Stimulated activated CD4-positive, alpha-beta T cell treated with anti-CD3 and anti-CD28 coated beads, Interleukin-4, amount 100 ng/mL, for 48 hours (primary cell): ENCODE data around the gene MREG.

Experiments
- DNase-seq, 2 donors: peaks; one replicate each; pipeline ENCODE4 v3.0.0-alpha.2; 2020; ENCODE audit warnings: low read depth in 2 of 2

The MREG gene

GRCh38 chr2:215919624-215920243 lies 93.6 kb downstream of the MREG start:
- DNase-seq: no peak

GRCh38 chr2:215918901-215919599 lies 94.3 kb downstream of the MREG start:
- DNase-seq: no peak

- DNase-seq: no peak
Observed at GRCh38 chr2:215917953-215918620, 95.3 kb downstream of the MREG start.

GRCh38 chr2:215915441-215915840 lies 97.9 kb downstream of the MREG start:
- no peak for DNase-seq

- DNase-seq: no peak
Observed at GRCh38 chr2:215914777-215915165, 98.6 kb downstream of the MREG start.

- no peak for DNase-seq
Observed at GRCh38 chr2:215914054-215914776, 99.1 kb downstream of the MREG start.

- DNase-seq: no peak
Observed at GRCh38 chr2:215912299-215912842, 101.0 kb downstream of the MREG start.

GRCh38 chr2:215911301-215912085 lies 101.9 kb downstream of the MREG start:
- no peak for DNase-seq

GRCh38 chr2:215910180-215910579 lies 103.2 kb downstream of the MREG start:
- no peak for DNase-seq

GRCh38 chr2:215907147-215907546 lies 106.2 kb downstream of the MREG start:
- DNase-seq: no peak

- DNase-seq: no peak
Observed at GRCh38 chr2:215906458-215906857, 106.9 kb downstream of the MREG start.

- no peak for DNase-seq
Observed at GRCh38 chr2:215905691-215906090, 107.7 kb downstream of the MREG start.

- DNase-seq: no peak
Observed at GRCh38 chr2:215904101-215904500, 109.2 kb downstream of the MREG start.

- DNase-seq: no peak
Observed at GRCh38 chr2:215903203-215903602, 110.1 kb downstream of the MREG start.

- DNase-seq: no peak
Observed at GRCh38 chr2:215901796-215902195, 111.6 kb downstream of the MREG start.

GRCh38 chr2:215900843-215901242 lies 112.5 kb downstream of the MREG start:
- no peak for DNase-seq

- no peak for DNase-seq
Observed at GRCh38 chr2:215900203-215900611, 113.1 kb downstream of the MREG start.

- DNase-seq: no peak
Observed at GRCh38 chr2:215899141-215900074, 113.9 kb downstream of the MREG start.

GRCh38 chr2:215898363-215898762 lies 115.0 kb downstream of the MREG start:
- no peak for DNase-seq

- no peak for DNase-seq
Observed at GRCh38 chr2:215896921-215897320, 116.4 kb downstream of the MREG start.
